Mesenteric fat pad (tissue), 1 donor: ENCODE data around the gene ADAMTS12. TPM values are rescaled to one million over a fixed set of nuclear protein-coding genes. Genes with fewer than 3 reads are reported as not detected.

ENCODE experiments used
- DNase-seq: peaks from one replicate; pipeline ENCODE4 v3.0.0-alpha.2; 2020; ENCODE audit warnings: low spot score
- total RNA-seq: library from RNA; stranded (reverse); fragmentation: NEBNext Ultra II Directional; extraction: Animal tissue kit (Norgen Biotek cat#: 25700); gene quantifications from one replicate; pipeline ENCODE4 v1.2.1, GENCODE V29; 2021
- donor health status: DM: yes; HTN: yes; CAD: no.

The ADAMTS12 gene
- total RNA-seq, 1 donor from 2014 or later: 41.2 TPM

GRCh38 chr5:33721491-33722200, 170.1 kb downstream of the ADAMTS12 start:
- no peak for DNase-seq

GRCh38 chr5:33720176-33720575, 171.6 kb downstream of the ADAMTS12 start:
- no peak for DNase-seq

GRCh38 chr5:33719769-33720168, 172.0 kb downstream of the ADAMTS12 start:
- no peak for DNase-seq

GRCh38 chr5:33715661-33716060, 176.1 kb downstream of the ADAMTS12 start:
- no peak for DNase-seq

GRCh38 chr5:33713136-33713765, 178.5 kb downstream of the ADAMTS12 start:
- DNase-seq: no peak

- no peak for DNase-seq
Measured at GRCh38 chr5:33712664-33713063, 179.1 kb downstream of the ADAMTS12 start.

GRCh38 chr5:33711094-33711679, 180.6 kb downstream of the ADAMTS12 start:
- DNase-seq: no peak

GRCh38 chr5:33702867-33703266, 188.9 kb downstream of the ADAMTS12 start:
- DNase-seq: no peak

- no peak for DNase-seq
Measured at GRCh38 chr5:33701951-33702350, 189.8 kb downstream of the ADAMTS12 start.

GRCh38 chr5:33701251-33701650, 190.5 kb downstream of the ADAMTS12 start:
- no peak for DNase-seq

- no peak for DNase-seq
Measured at GRCh38 chr5:33696411-33696810, 195.4 kb downstream of the ADAMTS12 start.

GRCh38 chr5:33692980-33693379, 198.8 kb downstream of the ADAMTS12 start:
- DNase-seq: no peak

- DNase-seq: no peak
Measured at GRCh38 chr5:33691856-33692255, 199.9 kb downstream of the ADAMTS12 start.

- DNase-seq: no peak
Measured at GRCh38 chr5:33690374-33691135, 201.2 kb downstream of the ADAMTS12 start.

GRCh38 chr5:33688526-33688925, 203.3 kb downstream of the ADAMTS12 start:
- no peak for DNase-seq

GRCh38 chr5:33688066-33688465, 203.7 kb downstream of the ADAMTS12 start:
- DNase-seq: no peak

- DNase-seq: no peak
Measured at GRCh38 chr5:33685873-33686755, 205.7 kb downstream of the ADAMTS12 start.

GRCh38 chr5:33684496-33685159, 207.2 kb downstream of the ADAMTS12 start:
- DNase-seq: no peak

- no peak for DNase-seq
Measured at GRCh38 chr5:33679791-33680190, 212.0 kb downstream of the ADAMTS12 start.

GRCh38 chr5:33675958-33676464, 215.8 kb downstream of the ADAMTS12 start:
- no peak for DNase-seq
